ENCODE data around the gene LIPK. TPM values are rescaled to one million over a fixed set of nuclear protein-coding genes. Genes with fewer than 3 reads are reported as not detected.

Gene LIPK
- polyA plus RNA-seq, 1 donor: not detected

GRCh38 chr10:88745633-88746032 is 39.6 kb downstream of the LIPK start:
- no peaks in the 10 kb centered on the region for H3K27me3 ChIP-seq (ENCODE audit: control insufficient read depth, insufficient read depth, low read length)
- H3K4me3 ChIP-seq (ENCODE audit: low read length): no peak overlapping the region
- H3K36me3 ChIP-seq (ENCODE audit: control insufficient read depth, insufficient read depth, low read length): no peaks in the 10 kb centered on the region
- DNase-seq: no peak
- no peak overlapping the region for H3K27ac ChIP-seq (ENCODE audit: low read length)
- H3K4me1 ChIP-seq (ENCODE audit: control insufficient read depth, insufficient read depth, low read length): no peaks in the 10 kb centered on the region
- WGBS (ENCODE audit: insufficient coverage, low lambda C conversion rate): 83% methylated on average over 1 of the region's 1 CpG
- H3K9me3 ChIP-seq (ENCODE audit: control insufficient read depth, low read depth, low read length): no peaks in the 10 kb centered on the region

- no peak overlapping the region for H3K4me3 ChIP-seq (ENCODE audit: low read length)
- no peaks in the 10 kb centered on the region for H3K4me1 ChIP-seq (ENCODE audit: control insufficient read depth, insufficient read depth, low read length)
- H3K27ac ChIP-seq (ENCODE audit: low read length): no peak overlapping the region
- H3K36me3 ChIP-seq (ENCODE audit: control insufficient read depth, insufficient read depth, low read length): no peaks in the 10 kb centered on the region
- no peaks in the 10 kb centered on the region for H3K9me3 ChIP-seq (ENCODE audit: control insufficient read depth, low read depth, low read length)
- no peak for DNase-seq
- no peaks in the 10 kb centered on the region for H3K27me3 ChIP-seq (ENCODE audit: control insufficient read depth, insufficient read depth, low read length)
Observed at GRCh38 chr10:88754287-88754686, 48.2 kb downstream of the LIPK start.

GRCh38 chr10:88755753-88756152 is 49.7 kb downstream of the LIPK start:
- Histone ChIP-seq H3K4me1 (ENCODE audit: control insufficient read depth, insufficient read depth, low read length) (no peaks in the 10 kb centered on the region), H3K9me3 (ENCODE audit: control insufficient read depth, low read depth, low read length) (no peaks in the 10 kb centered on the region), H3K36me3 (ENCODE audit: control insufficient read depth, insufficient read depth, low read length) (no peaks in the 10 kb centered on the region), H3K27ac (ENCODE audit: low read length) (no peak overlapping the region), H3K27me3 (ENCODE audit: control insufficient read depth, insufficient read depth, low read length) (no peaks in the 10 kb centered on the region), H3K4me3 (ENCODE audit: low read length) (no peak overlapping the region)
- WGBS (ENCODE audit: insufficient coverage, low lambda C conversion rate): no CpG with 5 or more reads among the region's 3 CpGs
- DNase-seq: no peak

- no CpG with 5 or more reads among the region's 1 CpG for WGBS (ENCODE audit: insufficient coverage, low lambda C conversion rate)
- Histone ChIP-seq H3K9me3 (ENCODE audit: control insufficient read depth, low read depth, low read length) (no peaks in the 10 kb centered on the region), H3K4me3 (ENCODE audit: low read length) (no peak overlapping the region)
Observed at GRCh38 chr10:88756660-88757059, 50.6 kb downstream of the LIPK start.

GRCh38 chr10:88759366-88760101 is 53.5 kb downstream of the LIPK start, which contains the start of gene LIPN:
LIPN (plus strand) TSS chr10:88760020; CDS start chr10:88761406, 1,386 bp downstream.
- Histone ChIP-seq H3K9me3 (ENCODE audit: control insufficient read depth, low read depth, low read length) (no peaks in the 10 kb centered on the region), H3K36me3 (ENCODE audit: control insufficient read depth, insufficient read depth, low read length) (no peaks in the 10 kb centered on the region), H3K27me3 (ENCODE audit: control insufficient read depth, insufficient read depth, low read length) (no peaks in the 10 kb centered on the region), H3K4me1 (ENCODE audit: control insufficient read depth, insufficient read depth, low read length) (no peaks in the 10 kb centered on the region), H3K4me3 (ENCODE audit: low read length) (no peak within 1 kb of the TSS), H3K27ac (ENCODE audit: low read length) (no peak within 1 kb of the TSS)
- DNase-seq: no peak
- 100% methylated on average over 1 of the region's 7 CpGs for WGBS (ENCODE audit: insufficient coverage, low lambda C conversion rate)

More at GRCh38 chr10:88756660-88757059, 50.6 kb downstream of the LIPK start:
- Histone ChIP-seq H3K4me1 (ENCODE audit: control insufficient read depth, insufficient read depth, low read length) (no peaks in the 10 kb centered on the region), H3K27me3 (ENCODE audit: control insufficient read depth, insufficient read depth, low read length) (no peaks in the 10 kb centered on the region), H3K27ac (ENCODE audit: low read length) (no peak overlapping the region), H3K36me3 (ENCODE audit: control insufficient read depth, insufficient read depth, low read length) (no peaks in the 10 kb centered on the region)
- no peak for DNase-seq

- Histone ChIP-seq H3K27me3 (ENCODE audit: control insufficient read depth, insufficient read depth, low read length) (no peaks in the 10 kb centered on the region), H3K4me1 (ENCODE audit: control insufficient read depth, insufficient read depth, low read length) (no peaks in the 10 kb centered on the region), H3K36me3 (ENCODE audit: control insufficient read depth, insufficient read depth, low read length) (no peaks in the 10 kb centered on the region), H3K27ac (ENCODE audit: low read length) (no peak overlapping the region), H3K9me3 (ENCODE audit: control insufficient read depth, low read depth, low read length) (no peaks in the 10 kb centered on the region), H3K4me3 (ENCODE audit: low read length) (no peak overlapping the region)
- DNase-seq: no peak
- 83% methylated on average over 1 of the region's 1 CpG for WGBS (ENCODE audit: insufficient coverage, low lambda C conversion rate)
Observed at GRCh38 chr10:88762906-88763305, 56.9 kb downstream of the LIPK start.

- Histone ChIP-seq H3K27me3 (ENCODE audit: control insufficient read depth, insufficient read depth, low read length) (no peaks in the 10 kb centered on the region), H3K36me3 (ENCODE audit: control insufficient read depth, insufficient read depth, low read length) (no peaks in the 10 kb centered on the region), H3K27ac (ENCODE audit: low read length) (no peak overlapping the region), H3K4me1 (ENCODE audit: control insufficient read depth, insufficient read depth, low read length) (no peaks in the 10 kb centered on the region), H3K9me3 (ENCODE audit: control insufficient read depth, low read depth, low read length) (no peaks in the 10 kb centered on the region), H3K4me3 (ENCODE audit: low read length) (no peak overlapping the region)
- WGBS (ENCODE audit: insufficient coverage, low lambda C conversion rate): no CpG with 5 or more reads among the region's 1 CpG
- no peak for DNase-seq
Observed at GRCh38 chr10:88763441-88763840, 57.4 kb downstream of the LIPK start.

- no peaks in the 10 kb centered on the region for H3K9me3 ChIP-seq (ENCODE audit: control insufficient read depth, low read depth, low read length)
- no peaks in the 10 kb centered on the region for H3K36me3 ChIP-seq (ENCODE audit: control insufficient read depth, insufficient read depth, low read length)
- no peaks in the 10 kb centered on the region for H3K4me1 ChIP-seq (ENCODE audit: control insufficient read depth, insufficient read depth, low read length)
- H3K27ac ChIP-seq (ENCODE audit: low read length): no peak overlapping the region
- 80% methylated on average over 2 of the region's 3 CpGs for WGBS (ENCODE audit: insufficient coverage, low lambda C conversion rate)
- peak in 1 of 2 donors; percentile 0 for DNase-seq
- H3K27me3 ChIP-seq (ENCODE audit: control insufficient read depth, insufficient read depth, low read length): no peaks in the 10 kb centered on the region
- H3K4me3 ChIP-seq (ENCODE audit: low read length): no peak overlapping the region
Observed at GRCh38 chr10:88764110-88764509, 58.1 kb downstream of the LIPK start.

GRCh38 chr10:88765816-88766215 is 59.8 kb downstream of the LIPK start:
- Histone ChIP-seq H3K27me3 (ENCODE audit: control insufficient read depth, insufficient read depth, low read length) (no peaks in the 10 kb centered on the region), H3K4me1 (ENCODE audit: control insufficient read depth, insufficient read depth, low read length) (no peaks in the 10 kb centered on the region), H3K9me3 (ENCODE audit: control insufficient read depth, low read depth, low read length) (no peaks in the 10 kb centered on the region), H3K27ac (ENCODE audit: low read length) (no peak overlapping the region), H3K36me3 (ENCODE audit: control insufficient read depth, insufficient read depth, low read length) (no peaks in the 10 kb centered on the region), H3K4me3 (ENCODE audit: low read length) (no peak overlapping the region)
- WGBS (ENCODE audit: insufficient coverage, low lambda C conversion rate): 100% methylated on average over 1 of the region's 1 CpG
- DNase-seq: no peak

- DNase-seq: no peak
- no peak overlapping the region for H3K27ac ChIP-seq (ENCODE audit: low read length)
- no peaks in the 10 kb centered on the region for H3K36me3 ChIP-seq (ENCODE audit: control insufficient read depth, insufficient read depth, low read length)
- no peaks in the 10 kb centered on the region for H3K9me3 ChIP-seq (ENCODE audit: control insufficient read depth, low read depth, low read length)
- 64% methylated on average over 1 of the region's 1 CpG for WGBS (ENCODE audit: insufficient coverage, low lambda C conversion rate)
- H3K4me1 ChIP-seq (ENCODE audit: control insufficient read depth, insufficient read depth, low read length): no peaks in the 10 kb centered on the region
- H3K27me3 ChIP-seq (ENCODE audit: control insufficient read depth, insufficient read depth, low read length): no peaks in the 10 kb centered on the region
- no peak overlapping the region for H3K4me3 ChIP-seq (ENCODE audit: low read length)
Observed at GRCh38 chr10:88769384-88769783, 63.3 kb downstream of the LIPK start.

GRCh38 chr10:88781206-88781605 is 75.2 kb downstream of the LIPK start:
- no peak for DNase-seq
- no peaks in the 10 kb centered on the region for H3K9me3 ChIP-seq (ENCODE audit: control insufficient read depth, low read depth, low read length)
- no peaks in the 10 kb centered on the region for H3K27me3 ChIP-seq (ENCODE audit: control insufficient read depth, insufficient read depth, low read length)
- no peak overlapping the region for H3K27ac ChIP-seq (ENCODE audit: low read length)
- H3K4me1 ChIP-seq (ENCODE audit: control insufficient read depth, insufficient read depth, low read length): no peaks in the 10 kb centered on the region
- H3K4me3 ChIP-seq (ENCODE audit: low read length): no peak overlapping the region
- no CpG with 5 or more reads among the region's 2 CpGs for WGBS (ENCODE audit: insufficient coverage, low lambda C conversion rate)
- H3K36me3 ChIP-seq (ENCODE audit: control insufficient read depth, insufficient read depth, low read length): no peaks in the 10 kb centered on the region

Measured in large intestine (tissue), 3 donors.